Gastrocnemius medialis (tissue), 4 donors: ENCODE results near the gene CACNB1.

Source experiments
- CTCF ChIP-seq, 5 experiments: fragments of 450-650 bp in 3 of 5; fragments of 200-600 bp in 2 of 5; sonication (generic) in 2 of 5; IDR thresholded peaks in 4 of 5; conservative IDR thresholded peaks in 1 of 5; 1 replicate in 4 of 5; 2 replicates in 1 of 5; pipeline ENCODE4 v1.5.1; 2016 to 2019; ENCODE audit warnings: antibody characterized with exemption in 5 of 5, mild to moderate bottlenecking in 3 of 5, moderate library complexity in 3 of 5
- POLR2A ChIP-seq, 2 donors: fragments of 450-650 bp; IDR thresholded peaks; one replicate each; pipeline ENCODE4 v1.6.1; 2017; ENCODE audit warnings: antibody characterized with exemption in 2 of 2, mild to moderate bottlenecking in 2 of 2, moderate library complexity in 2 of 2

GRCh38 chr17:39183720-39184119 is 13.7 kb downstream of the CACNB1 start:
- TF ChIP-seq CTCF (IDR thresholded peaks at IDR 0.05 in 4 of 5, conservative IDR thresholded peaks at IDR 0.05 in 1 of 5), result no peak
- TF ChIP-seq POLR2A (IDR thresholded peaks at IDR 0.05), result no peak
